Epithelial cell of prostate (primary cell): ENCODE results near the gene LITAF.
"Not testable (repeated sequence)": the region's sequence is repeated elsewhere in the genome, so short reads cannot be mapped to it uniquely, and the experiment has no call there.

ENCODE experiments used
- DNase-seq: peaks from one replicate; pipeline ENCODE4 v3.0.0-alpha.2; 2011; ENCODE audit warnings: low read depth, low spot score
- H3K27ac ChIP-seq: fragments of 450-650 bp; 2 replicates; pipeline ENCODE4 v1.5.1; 2017; ENCODE audit warnings: mild to moderate bottlenecking

LITAF gene

DNA sequence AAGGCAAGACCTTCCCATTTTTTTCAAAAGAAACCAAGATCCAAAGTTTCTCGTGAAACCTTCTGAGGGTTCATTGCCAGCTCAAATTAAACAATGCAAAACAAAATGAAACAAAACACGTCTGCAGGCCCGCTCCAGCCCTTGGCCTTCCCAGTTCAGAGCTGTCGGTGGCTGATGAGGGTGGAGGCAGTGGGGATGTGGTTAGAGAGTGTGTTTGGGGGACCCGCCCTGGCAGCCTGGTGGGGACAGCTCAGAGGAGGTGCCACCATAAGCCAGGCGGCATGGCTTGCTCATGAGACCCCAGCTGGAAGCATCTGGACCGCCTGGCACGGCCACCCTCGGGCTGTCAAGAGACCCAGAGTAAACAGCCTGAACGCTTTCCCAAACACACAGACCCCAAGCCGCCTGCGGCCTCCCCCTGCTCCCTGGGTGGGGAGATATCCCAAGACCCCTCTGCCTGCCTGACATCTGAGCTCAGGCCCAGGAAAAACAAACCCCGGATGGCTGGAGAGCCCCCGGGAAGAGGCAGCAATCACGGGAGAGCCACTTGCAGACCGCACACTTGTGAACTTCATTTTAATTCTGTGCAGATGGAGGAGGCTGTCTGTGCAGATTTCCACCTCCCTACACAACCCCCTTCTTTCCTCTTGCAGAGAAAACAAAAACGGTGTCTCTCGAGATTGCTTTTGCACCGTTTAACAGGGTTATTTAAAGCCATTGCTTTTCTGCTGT is 35.4 kb upstream of the LITAF start:
- DNase-seq, result no peak
- H3K27ac ChIP-seq, result no peak overlapping the region

- DNase-seq, result no peak
- no peak overlapping the region for H3K27ac ChIP-seq
Measured at GRCh38 chr16:11621539-11621919, 34.8 kb upstream of the LITAF start.

- no peak overlapping the region for H3K27ac ChIP-seq
- DNase-seq, result no peak
Measured at GRCh38 chr16:11620243-11621003, 33.7 kb upstream of the LITAF start.

- no peak overlapping the region for H3K27ac ChIP-seq
- DNase-seq, result no peak
Measured at GRCh38 chr16:11619327-11619851, 32.7 kb upstream of the LITAF start.

DNA sequence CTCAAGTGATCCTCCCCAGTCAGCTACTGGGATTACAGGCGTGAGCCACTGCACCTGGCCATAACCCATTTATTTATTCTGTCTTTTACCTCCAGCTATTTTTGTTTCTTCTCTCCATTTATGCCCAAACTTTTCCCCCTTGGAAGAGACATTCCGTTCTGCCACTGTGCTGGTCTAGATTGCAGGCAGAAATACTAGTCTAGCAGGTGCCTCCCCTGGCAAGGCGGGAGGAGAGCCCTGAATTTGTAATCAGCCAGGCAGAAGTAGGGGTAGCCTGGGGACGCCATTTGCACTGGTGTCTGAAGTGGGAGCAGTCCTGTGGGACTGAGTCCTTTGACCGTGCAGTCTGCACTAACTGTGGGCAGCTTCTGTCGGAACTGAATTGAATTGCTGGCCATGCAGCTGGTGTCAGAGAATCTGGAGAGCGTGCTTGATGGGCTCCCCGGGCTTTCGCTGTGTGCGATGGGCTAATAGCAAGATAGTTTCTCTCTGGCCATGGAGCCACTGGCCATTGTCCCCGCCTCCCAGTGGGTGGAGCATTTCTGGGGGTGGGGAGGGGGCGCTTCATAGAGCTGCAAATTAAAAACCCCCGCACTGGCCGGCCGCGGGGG is 31.5 kb upstream of the LITAF start:
- no peak for DNase-seq
- no peak overlapping the region for H3K27ac ChIP-seq

- no peak for DNase-seq
- no peak overlapping the region for H3K27ac ChIP-seq
Measured at GRCh38 chr16:11615748-11616447, 29.2 kb upstream of the LITAF start.

GRCh38 chr16:11614587-11615175 is 28.0 kb upstream of the LITAF start:
- no peak for DNase-seq
- peak overlapping the region; percentile 81 for H3K27ac ChIP-seq

DNA sequence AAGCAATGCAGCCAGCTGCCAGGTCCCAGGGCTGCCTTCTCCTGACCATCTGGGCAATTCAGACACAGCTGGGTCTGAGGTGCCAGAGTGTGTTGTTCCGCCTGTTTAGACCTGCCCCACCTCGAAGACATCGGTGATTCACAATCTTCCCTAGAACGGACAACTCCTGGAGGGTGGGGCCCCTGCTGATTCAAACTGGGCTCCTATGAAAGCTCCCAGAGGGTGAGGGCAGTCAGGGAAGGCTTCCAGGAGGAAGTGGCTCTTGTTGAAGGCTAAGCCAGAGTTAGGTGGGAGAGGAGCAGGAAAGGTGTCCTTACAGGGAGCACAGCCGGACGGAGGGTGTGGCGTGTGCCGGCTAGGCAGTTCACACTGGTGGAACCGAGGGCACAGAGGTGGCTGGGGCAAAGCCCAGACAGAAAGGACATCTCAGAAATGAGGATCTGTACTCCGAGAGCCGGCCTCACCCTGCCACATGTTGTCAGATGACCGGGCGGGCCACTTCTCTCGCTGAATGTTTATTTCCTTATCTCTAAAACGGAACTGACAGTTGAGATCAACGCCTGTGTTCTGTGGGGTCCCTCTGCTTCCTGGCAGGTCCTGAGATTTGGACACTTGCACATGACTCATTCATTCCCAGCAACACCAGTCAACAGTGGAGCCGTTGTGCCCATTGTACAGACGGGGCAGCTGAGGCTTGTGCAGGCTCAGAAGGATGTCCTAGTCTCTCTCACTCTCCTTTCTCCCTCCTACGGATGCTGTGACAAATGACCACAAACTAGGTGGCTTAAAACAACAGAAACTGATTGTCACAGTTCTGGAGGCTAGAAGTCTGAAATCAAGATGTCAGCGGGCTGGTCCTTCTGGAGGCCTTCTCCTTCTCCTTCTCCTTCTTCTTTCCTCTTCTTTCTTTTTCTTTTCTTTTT is 26.9 kb upstream of the LITAF start:
- H3K27ac ChIP-seq, result peak overlapping the region; percentile 81
- DNase-seq, result peak; percentile 79

- DNase-seq, result no peak
- peak overlapping the region; percentile 81 for H3K27ac ChIP-seq
Measured at GRCh38 chr16:11612665-11613025, 25.9 kb upstream of the LITAF start.

- DNase-seq, result peak; percentile 39
Measured at GRCh38 chr16:11611871-11612664, 25.3 kb upstream of the LITAF start.

DNA sequence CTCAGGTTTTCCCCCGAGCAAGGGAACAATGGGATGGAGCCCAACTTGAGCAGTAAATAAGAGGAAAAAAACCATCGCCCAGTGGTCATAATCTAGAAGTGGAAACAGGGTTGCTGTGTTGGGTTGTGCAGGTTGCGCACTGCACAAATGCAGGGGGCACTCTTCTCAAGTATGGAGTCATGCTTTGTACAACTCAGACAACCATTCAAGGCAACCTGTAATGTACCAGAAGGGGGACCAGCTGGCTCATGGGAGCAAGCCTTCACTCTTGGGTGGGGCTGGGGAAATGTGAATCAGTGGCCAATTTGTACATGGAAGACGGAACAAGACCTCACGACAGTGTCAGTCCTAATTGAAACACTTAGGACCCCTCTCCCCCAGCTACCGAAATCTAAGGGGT is 23.9 kb upstream of the LITAF start:
- no peak overlapping the region for H3K27ac ChIP-seq
- DNase-seq, result no peak

More at GRCh38 chr16:11611871-11612664, 25.3 kb upstream of the LITAF start:
- peak overlapping the region; percentile 81 for H3K27ac ChIP-seq

- H3K27ac ChIP-seq, result no peak overlapping the region
- no peak for DNase-seq
Measured at GRCh38 chr16:11610121-11610505, 23.4 kb upstream of the LITAF start.

DNA sequence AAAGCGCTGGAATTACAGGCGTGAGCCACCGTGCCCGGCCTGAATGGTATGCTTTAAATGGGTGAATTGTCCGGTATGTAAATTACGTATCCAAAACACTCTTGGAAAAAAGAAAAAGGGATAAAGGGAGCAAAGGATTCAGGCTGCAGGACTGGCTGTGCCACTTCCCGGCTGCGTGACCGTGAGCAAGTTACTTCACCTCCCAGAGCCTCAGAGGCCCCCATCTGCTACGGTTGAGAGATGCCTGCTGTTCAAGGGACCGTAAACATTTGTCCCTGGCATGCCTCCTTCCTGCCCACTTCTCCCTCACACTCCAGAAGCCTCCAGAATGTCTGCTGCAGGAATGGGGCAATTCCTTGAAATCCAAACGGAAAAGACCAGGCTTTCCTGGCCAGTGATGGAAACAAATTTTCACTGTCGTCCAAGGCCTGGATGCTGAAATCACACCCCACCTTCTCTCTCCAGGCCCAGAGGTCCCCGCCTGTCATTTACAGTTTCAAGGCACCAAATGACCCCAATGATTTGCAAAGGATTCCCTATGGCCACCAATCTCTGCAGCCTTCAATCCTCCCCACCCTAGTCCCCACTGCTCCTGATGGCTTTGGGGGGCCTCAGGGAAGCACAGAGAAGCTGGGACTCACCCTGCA is 22.9 kb upstream of the LITAF start:
- H3K27ac ChIP-seq, result no peak overlapping the region
- DNase-seq, result no peak

DNA sequence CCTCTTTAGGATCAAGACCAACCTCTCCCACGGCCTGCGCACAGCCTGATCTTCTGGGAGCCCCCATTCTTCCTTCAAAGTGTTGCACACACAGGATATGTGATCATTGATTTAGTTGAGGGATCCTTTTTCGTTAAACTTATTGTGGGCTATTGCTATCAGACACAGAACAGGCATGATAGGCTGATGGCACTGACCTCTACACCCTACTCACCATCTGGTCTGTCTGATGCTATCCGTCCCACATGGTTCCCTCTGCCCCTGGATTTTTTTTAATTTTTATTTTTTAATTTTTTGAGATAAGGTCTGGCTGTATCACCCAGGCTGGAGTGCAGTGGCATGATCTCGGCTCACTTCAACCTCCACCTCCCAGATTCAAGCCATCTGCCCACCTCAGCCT is 19.2 kb upstream of the LITAF start:
- H3K27ac ChIP-seq, result no peak overlapping the region
- no peak for DNase-seq

DNA sequence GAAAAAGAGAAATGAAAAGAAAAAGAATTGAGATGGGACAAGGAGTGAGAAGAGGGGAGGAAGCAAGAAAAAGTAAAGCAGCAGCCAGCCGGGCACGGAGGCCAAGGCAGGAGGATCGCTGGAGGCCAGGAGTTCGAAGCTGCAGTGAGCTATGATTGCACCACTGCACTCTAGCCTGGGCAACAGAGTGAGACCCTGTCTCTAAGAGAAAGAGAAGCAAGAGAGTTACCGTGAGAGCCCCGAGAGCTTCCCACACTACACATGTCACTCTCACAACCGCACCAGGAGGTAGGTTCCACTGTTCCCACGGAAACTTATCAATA is 18.8 kb upstream of the LITAF start:
- DNase-seq, result no peak
- no peak overlapping the region for H3K27ac ChIP-seq

GRCh38 chr16:11604783-11605563 is 18.3 kb upstream of the LITAF start:
- no peak overlapping the region for H3K27ac ChIP-seq
- DNase-seq, result no peak

GRCh38 chr16:11604296-11604695 is 17.6 kb upstream of the LITAF start:
- not testable (repeated sequence) for DNase-seq, H3K27ac ChIP-seq
